Urothelium cell line (cell line): ENCODE measurements around the gene LAMB2.

Experiments used
- DNase-seq: peaks from one replicate; pipeline ENCODE4 v3.0.0; 2011; ENCODE audit warnings: low spot score, mixed read lengths
- FAIRE-seq: peaks from 2 replicates; lab custom pipeline; 2011; peaks lifted over from hg19 to GRCh38; lab: Jason Lieb, UNC

LAMB2 gene

GRCh38 chr3:49132437-49133225 is at the start of gene LAMB2:
Gene LAMB2, minus strand, starts transcription at chr3:49133050. Its CDS starts 183 bp downstream, at chr3:49132867.
- DNase-seq (peak; percentile 87), FAIRE-seq (peak; percentile 82)

DNA sequence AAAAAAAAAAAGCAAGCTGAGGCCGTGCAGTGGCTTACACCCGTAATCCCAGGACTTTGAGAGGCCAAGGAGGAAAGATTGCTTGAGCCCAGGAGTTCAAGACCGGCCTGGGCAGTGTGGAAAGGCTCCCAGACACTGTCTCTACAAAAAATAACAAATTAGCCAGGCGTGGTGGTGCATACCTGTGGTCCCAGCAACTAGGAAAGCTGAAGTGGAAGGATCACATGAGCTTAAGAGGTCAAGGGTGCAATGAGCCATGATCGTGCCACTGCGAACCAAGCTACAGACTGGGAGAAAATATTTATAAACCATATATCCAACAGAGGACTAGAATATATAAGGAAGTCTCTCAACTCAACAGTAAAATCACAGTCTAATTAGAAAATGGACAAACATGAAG is 48.5 kb upstream of the LAMB2 start:
- FAIRE-seq, result no peak
- DNase-seq, result no peak

GRCh38 chr3:49180116-49180515 is 47.3 kb upstream of the LAMB2 start:
- FAIRE-seq (no peak), DNase-seq (no peak)

DNA sequence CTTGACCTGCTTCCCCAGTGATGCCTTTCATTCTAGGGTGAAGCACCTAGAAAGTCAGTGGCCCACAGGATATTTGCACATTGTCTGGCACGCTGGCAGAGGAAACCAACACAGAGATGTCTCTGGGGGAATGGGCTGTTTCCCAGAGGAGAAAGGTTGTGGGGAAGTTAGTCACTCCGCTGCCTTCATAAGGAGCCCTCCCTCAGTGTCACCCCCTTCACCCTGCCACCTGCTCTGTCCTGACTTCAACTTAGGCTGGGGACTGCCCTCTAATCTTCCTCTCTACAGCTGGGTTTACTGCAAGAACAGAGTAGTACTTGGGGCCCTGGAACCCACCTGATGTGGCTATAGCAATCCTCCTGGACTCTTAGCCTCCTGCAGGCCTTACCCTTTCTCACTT is 44.2 kb upstream of the LAMB2 start:
- DNase-seq (no peak), FAIRE-seq (no peak)

- FAIRE-seq, result no peak
- no peak for DNase-seq
Measured at GRCh38 chr3:49175530-49175929, 42.7 kb upstream of the LAMB2 start.

DNA sequence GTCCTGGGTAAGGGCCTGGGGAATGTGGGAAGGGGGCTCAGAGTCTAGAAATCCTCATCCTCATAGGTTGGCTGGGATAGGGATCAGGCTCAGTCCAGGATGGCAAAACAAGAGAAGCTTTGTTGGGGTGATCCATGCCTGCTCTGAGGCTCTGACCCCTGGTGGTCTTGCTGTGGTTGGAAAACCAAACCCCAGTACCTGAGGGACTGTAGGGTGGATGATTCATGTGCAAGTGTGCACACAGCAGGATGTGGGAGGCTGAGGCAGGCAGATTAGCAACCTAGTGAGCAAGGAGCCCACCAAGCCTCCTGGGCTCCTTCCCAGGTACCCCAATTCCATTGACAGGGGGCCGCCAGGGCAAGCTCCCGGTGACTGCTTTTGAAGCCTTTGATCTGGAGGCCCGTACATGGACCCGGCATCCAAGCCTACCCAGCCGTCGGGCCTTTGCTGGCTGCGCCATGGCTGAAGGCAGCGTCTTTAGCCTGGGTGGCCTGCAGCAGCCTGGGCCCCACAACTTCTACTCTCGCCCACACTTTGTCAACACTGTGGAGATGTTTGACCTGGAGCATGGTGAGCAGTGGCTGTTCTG is 41.6 kb upstream of the LAMB2 start:
- DNase-seq (no peak), FAIRE-seq (no peak)

DNA sequence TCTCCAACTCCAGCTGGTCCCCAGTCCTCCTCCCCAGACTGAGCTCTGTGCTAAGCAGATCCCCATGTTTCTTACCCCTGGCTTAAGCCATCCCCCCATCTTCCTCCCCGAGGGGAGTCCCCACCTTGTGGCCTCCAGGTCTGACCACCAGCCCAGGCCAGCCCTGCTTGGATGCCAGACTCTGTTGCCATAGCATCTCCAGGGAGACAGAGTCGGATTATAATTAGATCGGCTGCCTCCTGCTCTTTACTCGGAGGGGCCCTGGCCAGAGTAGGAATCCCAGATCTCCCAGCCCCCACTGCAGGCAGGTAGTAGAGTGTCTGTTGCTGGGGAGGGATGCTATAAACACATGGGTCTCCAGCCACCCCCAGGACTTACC is 40.9 kb upstream of the LAMB2 start:
- DNase-seq (no peak), FAIRE-seq (no peak)

GRCh38 chr3:49173116-49173791 is 40.4 kb upstream of the LAMB2 start:
- no peak for FAIRE-seq
- peak; percentile 36 for DNase-seq

GRCh38 chr3:49172551-49173041 is 39.7 kb upstream of the LAMB2 start:
- FAIRE-seq (peak; percentile 59), DNase-seq (no peak)

DNA sequence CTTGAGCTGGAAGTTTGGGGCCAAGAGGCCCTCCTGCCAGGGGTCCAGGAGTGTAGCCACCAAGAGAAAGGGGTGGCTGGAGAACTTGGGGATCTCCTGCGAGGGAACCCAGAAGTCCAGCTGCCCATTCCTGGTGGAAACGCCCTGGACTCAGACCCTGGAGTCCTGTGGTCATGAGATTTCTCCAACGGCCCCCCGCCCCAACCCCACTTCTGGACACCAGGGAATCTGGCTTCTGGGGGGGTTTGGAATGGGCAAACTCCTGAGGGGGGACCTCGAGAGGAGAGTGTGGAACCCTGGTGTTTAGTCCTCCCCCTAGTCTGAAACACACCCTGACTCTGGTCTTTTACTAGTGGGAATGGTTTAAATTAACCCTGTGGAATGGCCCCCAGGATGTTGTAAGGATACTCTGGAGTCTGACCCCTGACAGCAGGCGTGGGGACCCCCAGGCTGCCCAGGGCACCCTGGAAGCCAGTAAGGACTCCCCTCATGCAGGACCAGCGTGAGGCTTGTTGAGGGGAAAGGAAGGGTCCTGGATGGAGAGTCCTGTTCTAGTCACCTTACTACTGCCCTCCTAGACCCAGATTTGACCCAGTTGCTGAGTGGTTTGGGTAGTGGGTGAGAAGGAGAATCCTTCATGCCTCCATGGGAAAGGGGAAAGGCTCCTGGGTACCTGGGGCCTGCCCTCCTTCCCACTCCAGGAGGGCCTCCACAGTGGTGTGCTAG is 39.1 kb upstream of the LAMB2 start:
- FAIRE-seq, result no peak
- DNase-seq, result no peak

- FAIRE-seq, result peak; percentile 91
- peak; percentile 91 for DNase-seq
Measured at GRCh38 chr3:49171119-49171774, 38.4 kb upstream of the LAMB2 start, which contains the start of gene KLHDC8B. Gene KLHDC8B, plus strand, starts transcription at chr3:49171598. Its CDS starts 1,172 bp downstream, at chr3:49172770.

DNA sequence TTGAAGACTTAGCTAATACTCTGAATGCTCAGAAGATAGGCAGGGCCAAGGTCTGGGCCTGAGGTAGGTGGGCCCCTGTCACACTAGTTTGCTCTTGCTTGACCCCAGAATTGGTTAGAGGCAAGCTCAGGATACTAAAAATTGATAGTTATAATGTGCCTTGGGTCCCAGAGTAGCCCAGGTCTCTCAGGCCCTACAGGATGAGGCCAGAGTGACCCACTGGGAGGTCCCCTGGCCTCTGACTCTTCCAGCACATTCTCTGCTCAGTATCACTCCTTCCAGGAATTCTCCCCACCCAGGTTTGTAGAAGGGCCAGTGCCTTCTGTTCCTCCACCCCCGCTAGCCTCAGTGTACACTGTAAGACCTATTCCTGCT is 37.9 kb upstream of the LAMB2 start:
- FAIRE-seq (no peak), DNase-seq (no peak)

- DNase-seq (no peak), FAIRE-seq (no peak)
Measured at GRCh38 chr3:49166752-49167556, 34.1 kb upstream of the LAMB2 start.

- FAIRE-seq, result peak; percentile 82
Measured at GRCh38 chr3:49165771-49166751, 33.2 kb upstream of the LAMB2 start, which contains the start of gene CCDC71. Gene CCDC71, minus strand, starts transcription at chr3:49166331. Its CDS starts 2,123 bp downstream, at chr3:49164208.

DNA sequence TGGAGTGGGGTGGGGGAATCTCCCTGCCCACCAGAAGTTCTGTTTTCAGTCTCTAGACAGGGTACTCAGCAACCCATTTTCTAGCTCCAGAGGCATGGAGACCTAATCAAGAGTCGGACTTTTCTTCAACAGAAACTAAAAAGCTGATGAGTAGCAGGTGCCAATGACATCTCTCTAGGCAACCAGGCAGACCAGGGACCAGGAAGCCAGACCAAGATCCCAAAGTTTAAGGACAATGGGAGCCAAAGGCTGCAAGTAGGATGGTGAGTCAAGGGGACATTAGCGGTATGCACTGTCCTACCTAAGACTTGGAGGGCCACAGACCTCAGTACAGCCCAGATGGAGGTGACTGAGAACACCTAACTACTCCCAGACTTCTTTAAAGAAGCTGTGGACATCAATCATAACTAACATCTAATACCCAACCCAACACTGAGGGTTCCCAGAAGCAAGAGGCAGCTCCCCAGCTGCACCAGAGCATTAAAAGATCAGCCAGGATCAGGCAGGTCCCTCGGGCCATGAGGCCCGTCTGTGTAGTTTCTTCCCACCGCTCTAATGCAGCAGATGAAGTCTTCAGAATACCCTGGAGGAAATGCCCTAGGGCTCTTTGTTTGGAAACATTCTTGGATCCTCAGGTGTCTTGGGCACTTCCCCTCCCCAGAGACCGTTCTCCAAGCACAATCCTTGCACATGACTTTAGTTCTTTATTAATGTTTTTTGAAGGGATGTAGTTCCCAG is 32.3 kb upstream of the LAMB2 start:
- no peak for FAIRE-seq

More at GRCh38 chr3:49165771-49166751, 33.2 kb upstream of the LAMB2 start, which contains the start of gene CCDC71:
- peak; percentile 91 for DNase-seq

GRCh38 chr3:49163609-49164008 is 30.8 kb upstream of the LAMB2 start:
- DNase-seq, result no peak
- no peak for FAIRE-seq

More for the DNA sequence above, 32.3 kb upstream of the LAMB2 start:
- DNase-seq, result no peak

DNA sequence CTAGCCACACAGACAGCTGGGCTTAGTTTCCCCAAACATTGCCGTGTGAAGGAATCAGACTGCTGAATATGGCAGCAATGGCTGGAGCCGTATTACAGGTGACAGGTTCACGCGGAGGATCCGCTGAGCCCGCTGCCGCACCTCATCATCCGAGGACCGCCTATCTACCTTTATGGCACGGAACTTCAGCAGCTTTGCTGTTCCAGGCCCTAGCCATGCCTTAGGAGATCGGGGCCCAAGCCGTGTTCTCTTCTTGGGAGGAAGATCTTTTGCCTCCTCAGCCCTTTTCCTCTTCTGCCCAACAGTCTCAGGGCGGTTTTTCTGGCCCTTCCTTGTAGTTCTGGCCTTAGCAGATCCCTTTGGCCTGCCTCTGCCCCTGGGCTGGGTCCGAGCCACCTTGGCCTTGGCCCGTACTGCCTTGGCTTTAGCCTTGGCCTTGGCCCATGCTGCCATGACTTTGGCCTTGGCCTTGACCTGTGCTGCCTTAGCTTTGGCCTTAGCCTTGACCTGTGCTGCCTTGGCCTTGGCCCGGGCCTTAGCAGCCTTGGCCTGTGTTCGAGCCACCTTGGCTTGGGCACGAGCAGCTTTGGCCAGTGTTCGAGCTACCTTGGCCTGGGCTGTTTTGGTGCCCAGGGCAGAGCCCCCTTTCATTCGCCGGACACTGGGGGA is 30.0 kb upstream of the LAMB2 start:
- FAIRE-seq, result no peak
- no peak for DNase-seq
